Transverse colon (tissue), 4 donors: ENCODE measurements around the gene LGALS3BP. TPM values are rescaled to one million over a fixed set of nuclear protein-coding genes. Genes with fewer than 3 reads are reported as not detected.

Experiments used
- DNase-seq: peaks from one replicate; pipeline ENCODE4 v3.0.0-alpha.2; 2019
- H3K27ac ChIP-seq, 4 donors: fragments of 200-600 bp; sonication (generic); 2 replicates each; pipeline ENCODE4 v1.5.1; 2016 to 2018; ENCODE audit warnings: inconsistent platforms in 4 of 4
- H3K27me3 ChIP-seq: fragments of 200-600 bp; sonication (generic); 2 replicates; pipeline ENCODE4 v1.5.1; 2017; ENCODE audit warnings: inconsistent platforms
- H3K36me3 ChIP-seq, 4 donors: fragments of 200-600 bp; sonication (generic); 2 replicates each; pipeline ENCODE4 v1.5.1; 2017 to 2019; ENCODE audit warnings: inconsistent platforms in 4 of 4
- H3K4me1 ChIP-seq, 4 donors: fragments of 200-600 bp; sonication (generic); 2 replicates each; pipeline ENCODE4 v1.5.1; 2017 to 2020; ENCODE audit warnings: inconsistent platforms in 4 of 4
- H3K4me3 ChIP-seq, 4 donors: fragments of 200-600 bp; sonication (generic); 1 replicate in 1 of 4; 2 replicates in 3 of 4; pipeline versions ENCODE4 v1.5.1 to v1.6.1; 2017 to 2019; ENCODE audit warnings: inconsistent platforms in 4 of 4
- H3K9me3 ChIP-seq, 2 donors: fragments of 200-600 bp; sonication (generic); 2 replicates each; pipeline ENCODE4 v1.5.1; 2017 to 2019; ENCODE audit warnings: inconsistent platforms in 2 of 2
- CTCF ChIP-seq, 5 experiments: fragments of 200-600 bp in 3 of 5; fragments of 450-650 bp in 2 of 5; sonication (generic) in 3 of 5; IDR thresholded peaks; 1 replicate in 2 of 5; 2 replicates in 3 of 5; pipeline ENCODE4 v1.5.1; 2016 to 2017; ENCODE audit warnings: antibody characterized with exemption in 5 of 5, inconsistent platforms in 3 of 5, mild to moderate bottlenecking in 2 of 5, moderate library complexity in 1 of 5
- EP300 ChIP-seq: sonication (generic); formaldehyde crosslinking; IDR thresholded peaks from one replicate; pipeline ENCODE4 v1.6.1; 2017; ENCODE audit warnings: antibody characterized with exemption, low read depth
- POLR2A ChIP-seq: fragments of 450-650 bp; IDR thresholded peaks from one replicate; pipeline ENCODE4 v1.6.1; 2016; ENCODE audit warnings: antibody characterized with exemption, mild to moderate bottlenecking, moderate library complexity
- POLR2AphosphoS5 ChIP-seq, 3 donors: sonication (generic); formaldehyde crosslinking; IDR thresholded peaks; one replicate each; pipeline ENCODE4 v1.6.1; 2016; ENCODE audit warnings: antibody characterized with exemption in 3 of 3
- WGBS, 2 donors: methylation state at CpG; one replicate each; pipeline ENCODE4 v1.1.5; 2018; ENCODE audit warnings: low coverage in 1 of 2; 5-methylcytosine and 5-hydroxymethylcytosine counted together
- in situ Hi-C, 4 donors: fragments of 200-750 bp; cut with MboI; loops; one replicate each; pipeline versions ENCODE4 v1.15.0 to v1.15.1; 2017; ENCODE audit warnings: low sequenced_read_pairs in 3 of 4, low pct_ligation_motif_present in 1 of 4, low pct_unique_long_range_greater_than_20kb in 1 of 4
- intact Hi-C: fragments of 100-400 bp; cut with DNase I; formaldehyde crosslinking; loops from one replicate; pipeline ENCODE4 v1.15.1; 2023; ENCODE audit warnings: low total_unique reads
- total RNA-seq, 4 donors: library from RNA; depleted of rRNA; stranded (reverse); fragments of >200 nt; gene quantifications; one replicate each; pipeline ENCODE4 v1.1.0, GENCODE V29; 2016

Gene LGALS3BP
- total RNA-seq, 4 donors from 2014 or later = 796 to 1,440 (median 1,077) TPM

GRCh38 chr17:79010304-79010646 is 30.6 kb upstream of the LGALS3BP start:
- no peak for DNase-seq
- Histone ChIP-seq H3K27me3 (no peaks in the 10 kb centered on the region), H3K4me3 (peak overlapping the region in 3 of 4 donors; percentile 71 to 100 (median 97)), H3K27ac (peak overlapping the region; percentile 82 to 95 (median 92)), H3K4me1 (peaks cover 31 to 51% (median 47%) of the 10 kb centered on the region in 4 donors), H3K9me3 (no peaks in the 10 kb centered on the region), H3K36me3 (no peaks in the 10 kb centered on the region)
- WGBS, 2 donors = 63% methylated on average over 7 of the region's 7 CpGs; no CpG with 5 or more reads in 1 of the 2 donors
- intact Hi-C loops = no loop called here
- in situ Hi-C loops = no loop called here
- TF ChIP-seq POLR2AphosphoS5 (IDR thresholded peaks at IDR 0.05) (no peak), EP300 (no peak), POLR2A (no peak), CTCF (IDR thresholded peaks at IDR 0.05) (no peak)

- Histone ChIP-seq H3K27me3 (no peaks in the 10 kb centered on the region), H3K9me3 (no peaks in the 10 kb centered on the region), H3K4me3 (peak within 1 kb of the TSS; percentile 69 to 100 (median 84)), H3K27ac (peak within 1 kb of the TSS; percentile 82 to 95 (median 92)), H3K36me3 (no peaks in the 10 kb centered on the region), H3K4me1 (peaks cover 31 to 51% (median 47%) of the 10 kb centered on the region in 4 donors)
- intact Hi-C loops = no loop called here
- peak; percentile 89 for DNase-seq
- TF ChIP-seq POLR2A = peak; percentile 63
- no peak for TF ChIP-seq EP300
- TF ChIP-seq CTCF (IDR thresholded peaks at IDR 0.05) = no peak
- peak; percentile 64 to 93 (median 87) for TF ChIP-seq POLR2AphosphoS5 (IDR thresholded peaks at IDR 0.05)
- WGBS, 2 donors = 0 to 1% methylated on average over 10 to 49 of the region's 73 CpGs
- in situ Hi-C loops = no loop called here
Measured at GRCh38 chr17:79009397-79010303, 29.9 kb upstream of the LGALS3BP start, which contains the start of gene CANT1. Gene CANT1 (minus strand): TSS chr17:79009764. CDS start chr17:78997622, 12,142 bp downstream.

GRCh38 chr17:79008666-79009387 is 29.1 kb upstream of the LGALS3BP start:
- WGBS, 2 donors = 19 to 38% methylated on average over 5 to 7 of the region's 7 CpGs

More at GRCh38 chr17:79008666-79009387, 29.1 kb upstream of the LGALS3BP start:
- intact Hi-C loops = no loop called here
- DNase-seq = no peak
- H3K27ac ChIP-seq = peak overlapping the region; percentile 82 to 95 (median 92)
- peaks cover 31 to 51% (median 47%) of the 10 kb centered on the region in 4 donors for H3K4me1 ChIP-seq
- in situ Hi-C loops = no loop called here
- no peaks in the 10 kb centered on the region for H3K9me3 ChIP-seq
- no peaks in the 10 kb centered on the region for H3K36me3 ChIP-seq
- H3K27me3 ChIP-seq = no peaks in the 10 kb centered on the region
- peak overlapping the region; percentile 69 to 100 (median 84) for H3K4me3 ChIP-seq
- no peak for TF ChIP-seq EP300
- no peak for TF ChIP-seq POLR2AphosphoS5 (IDR thresholded peaks at IDR 0.05)
- no peak for TF ChIP-seq POLR2A
- TF ChIP-seq CTCF (IDR thresholded peaks at IDR 0.05) = no peak
